Measurements from ENCODE around the gene MN1.

MN1 gene

DNA sequence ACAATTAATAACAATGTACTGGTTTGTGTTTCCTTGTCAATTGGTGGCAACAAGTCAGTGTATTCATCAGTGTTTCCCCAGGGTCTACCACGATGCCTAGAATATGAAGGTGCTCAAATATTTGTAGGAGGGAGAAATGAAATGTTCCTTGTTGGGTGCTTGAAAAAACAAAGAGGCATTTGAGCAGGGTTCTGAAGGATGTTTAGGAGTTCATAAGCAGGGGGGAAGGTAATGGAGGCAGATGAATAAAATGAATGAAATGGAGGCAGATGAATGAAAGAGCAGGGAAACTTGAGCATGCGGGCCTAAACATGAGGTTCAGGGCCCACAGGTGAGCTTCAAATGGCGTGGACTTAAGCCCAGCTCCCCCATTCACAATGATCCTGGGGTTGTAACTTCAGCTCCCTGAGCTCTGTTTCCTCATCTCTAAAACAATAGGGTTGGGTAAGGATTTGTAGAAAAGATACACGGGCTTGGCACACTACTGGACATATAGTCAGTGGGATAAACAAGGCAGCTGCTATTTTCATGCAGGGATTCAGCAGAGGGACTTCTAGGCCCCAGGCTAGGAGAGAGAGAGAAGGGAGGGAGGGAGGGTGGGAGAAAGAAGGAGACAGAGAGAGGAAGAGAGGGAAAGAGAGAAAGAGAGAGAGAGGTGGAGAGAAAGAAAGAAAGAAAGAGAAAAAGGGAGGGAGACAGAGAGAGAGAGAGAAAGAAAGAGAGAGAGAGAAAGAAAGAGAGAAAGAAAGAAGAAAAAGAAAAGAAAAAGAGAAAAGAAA is 73.7 kb downstream of the MN1 start:
- H3K9me2 ChIP-seq (replicated peaks; ENCODE audit: control insufficient read depth, low read length): no peaks in the 10 kb centered on the region
- TF ChIP-seq EZH2phosphoT487 (IDR thresholded peaks at IDR 0.05; ENCODE audit: borderline replicate concordance, low read length): no peak
- TF ChIP-seq, protein P1, sequence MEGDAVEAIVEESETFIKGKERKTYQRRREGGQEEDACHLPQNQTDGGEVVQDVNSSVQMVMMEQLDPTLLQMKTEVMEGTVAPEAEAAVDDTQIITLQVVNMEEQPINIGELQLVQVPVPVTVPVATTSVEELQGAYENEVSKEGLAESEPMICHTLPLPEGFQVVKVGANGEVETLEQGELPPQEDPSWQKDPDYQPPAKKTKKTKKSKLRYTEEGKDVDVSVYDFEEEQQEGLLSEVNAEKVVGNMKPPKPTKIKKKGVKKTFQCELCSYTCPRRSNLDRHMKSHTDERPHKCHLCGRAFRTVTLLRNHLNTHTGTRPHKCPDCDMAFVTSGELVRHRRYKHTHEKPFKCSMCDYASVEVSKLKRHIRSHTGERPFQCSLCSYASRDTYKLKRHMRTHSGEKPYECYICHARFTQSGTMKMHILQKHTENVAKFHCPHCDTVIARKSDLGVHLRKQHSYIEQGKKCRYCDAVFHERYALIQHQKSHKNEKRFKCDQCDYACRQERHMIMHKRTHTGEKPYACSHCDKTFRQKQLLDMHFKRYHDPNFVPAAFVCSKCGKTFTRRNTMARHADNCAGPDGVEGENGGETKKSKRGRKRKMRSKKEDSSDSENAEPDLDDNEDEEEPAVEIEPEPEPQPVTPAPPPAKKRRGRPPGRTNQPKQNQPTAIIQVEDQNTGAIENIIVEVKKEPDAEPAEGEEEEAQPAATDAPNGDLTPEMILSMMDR (IDR thresholded peaks at IDR 0.05; ENCODE audit: low read depth, low read length, poor library complexity, severe bottlenecking): no peak
- no peaks in the 10 kb centered on the region for H3K27me3 ChIP-seq (ENCODE audit: control insufficient read depth, low read length)
- H3K36me3 ChIP-seq (ENCODE audit: control insufficient read depth, low read length): no peaks in the 10 kb centered on the region
- peaks cover 13% of the 10 kb centered on the region for H3K4me1 ChIP-seq (ENCODE audit: control insufficient read depth, low read length)
- no peaks in the 10 kb centered on the region for H3F3A ChIP-seq (ENCODE audit: control insufficient read depth, insufficient read depth)
- no peak overlapping the region for H3K27ac ChIP-seq (ENCODE audit: low read depth, low read length)
- H3K4me3 ChIP-seq (ENCODE audit: low read length): no peak overlapping the region
- no peaks in the 10 kb centered on the region for H3K79me2 ChIP-seq (ENCODE audit: control insufficient read depth, low read length)
- no peaks in the 10 kb centered on the region for H4K20me1 ChIP-seq (ENCODE audit: control insufficient read depth, insufficient read depth, low read depth, low read length)
- H3K9me3 ChIP-seq (ENCODE audit: control insufficient read depth, insufficient read depth, low read length): no peaks in the 10 kb centered on the region
- no peak overlapping the region for H3K4me2 ChIP-seq (ENCODE audit: low read length)

DNA sequence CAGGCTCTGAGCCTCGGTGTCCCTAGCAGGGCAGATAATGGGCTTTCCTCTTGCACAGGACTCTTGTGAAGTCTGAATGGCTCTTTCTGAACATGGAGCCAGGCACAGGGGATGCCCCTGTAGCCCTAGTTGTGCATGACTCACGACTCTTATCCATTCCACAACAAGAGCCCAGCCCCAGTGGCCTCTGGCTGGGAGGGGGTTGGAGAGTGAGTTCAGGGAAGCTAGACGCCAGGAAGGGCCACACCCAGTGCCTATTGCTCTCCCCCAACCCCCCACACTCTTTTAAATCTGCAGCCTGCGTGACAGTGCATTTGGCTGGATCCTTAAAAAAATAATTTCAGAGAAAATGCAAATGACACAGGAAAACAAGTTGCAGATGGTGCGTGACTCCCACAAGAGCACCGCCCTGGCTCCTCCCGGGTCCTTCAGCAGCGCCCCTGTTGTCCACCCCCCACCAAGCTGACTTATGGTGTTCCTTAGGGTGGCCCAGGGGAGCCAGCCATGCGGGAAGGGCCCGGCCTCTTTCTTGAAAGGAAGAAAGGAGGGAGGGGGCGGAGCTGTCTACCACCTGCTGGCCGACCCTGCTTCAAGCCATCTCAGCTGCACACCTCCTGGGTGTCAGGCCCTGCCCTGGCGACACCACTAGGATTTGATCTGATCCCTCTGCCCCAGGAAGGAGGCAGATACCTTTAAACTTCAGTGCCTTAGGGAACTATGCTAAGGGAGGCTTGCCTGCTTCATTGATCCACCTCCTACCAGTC is 74.7 kb downstream of the MN1 start:
- H3K4me3 ChIP-seq (ENCODE audit: low read length): no peak overlapping the region
- TF ChIP-seq EZH2phosphoT487 (IDR thresholded peaks at IDR 0.05; ENCODE audit: borderline replicate concordance, low read length): no peak
- TF ChIP-seq, protein P1 (IDR thresholded peaks at IDR 0.05; ENCODE audit: low read depth, low read length, poor library complexity, severe bottlenecking): no peak
- peak overlapping the region; percentile 24 for H3K4me2 ChIP-seq (ENCODE audit: low read length)
- no peaks in the 10 kb centered on the region for H3F3A ChIP-seq (ENCODE audit: control insufficient read depth, insufficient read depth)
- H3K79me2 ChIP-seq (ENCODE audit: control insufficient read depth, low read length): no peaks in the 10 kb centered on the region
- H3K27ac ChIP-seq (ENCODE audit: low read depth, low read length): no peak overlapping the region
- peaks cover 13% of the 10 kb centered on the region for H3K4me1 ChIP-seq (ENCODE audit: control insufficient read depth, low read length)
- H3K9me2 ChIP-seq (replicated peaks; ENCODE audit: control insufficient read depth, low read length): no peaks in the 10 kb centered on the region
- no peaks in the 10 kb centered on the region for H3K36me3 ChIP-seq (ENCODE audit: control insufficient read depth, low read length)
- no peaks in the 10 kb centered on the region for H3K9me3 ChIP-seq (ENCODE audit: control insufficient read depth, insufficient read depth, low read length)
- H3K27me3 ChIP-seq (ENCODE audit: control insufficient read depth, low read length): no peaks in the 10 kb centered on the region
- no peaks in the 10 kb centered on the region for H4K20me1 ChIP-seq (ENCODE audit: control insufficient read depth, insufficient read depth, low read depth, low read length)

DNA sequence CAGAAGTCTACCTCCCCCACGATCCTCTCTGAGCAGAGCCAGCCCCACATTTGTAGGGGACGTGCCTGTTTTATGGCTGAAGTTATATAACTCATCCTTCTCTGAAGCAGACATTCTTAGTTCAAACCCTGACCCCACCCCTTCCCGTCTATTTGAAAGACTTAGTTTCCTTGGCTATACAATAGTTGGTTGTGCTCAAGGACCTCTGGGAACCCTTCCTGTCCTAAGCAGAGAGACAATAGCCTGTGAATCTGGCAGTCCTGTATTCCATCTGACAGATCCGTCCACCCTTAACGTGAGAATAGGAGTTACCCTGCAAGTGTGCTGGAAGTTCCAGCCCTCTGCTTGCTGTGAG is 75.2 kb downstream of the MN1 start:
- H3K36me3 ChIP-seq (ENCODE audit: control insufficient read depth, low read length): no peaks in the 10 kb centered on the region
- no peaks in the 10 kb centered on the region for H4K20me1 ChIP-seq (ENCODE audit: control insufficient read depth, insufficient read depth, low read depth, low read length)
- H3K9me2 ChIP-seq (replicated peaks; ENCODE audit: control insufficient read depth, low read length): no peaks in the 10 kb centered on the region
- no peaks in the 10 kb centered on the region for H3K79me2 ChIP-seq (ENCODE audit: control insufficient read depth, low read length)
- no peaks in the 10 kb centered on the region for H3K9me3 ChIP-seq (ENCODE audit: control insufficient read depth, insufficient read depth, low read length)
- H3K4me1 ChIP-seq (ENCODE audit: control insufficient read depth, low read length): peaks cover 13% of the 10 kb centered on the region
- H3K4me2 ChIP-seq (ENCODE audit: low read length): no peak overlapping the region
- TF ChIP-seq EZH2phosphoT487 (IDR thresholded peaks at IDR 0.05; ENCODE audit: borderline replicate concordance, low read length): no peak
- TF ChIP-seq, protein P1 (IDR thresholded peaks at IDR 0.05; ENCODE audit: low read depth, low read length, poor library complexity, severe bottlenecking): no peak
- H3K27me3 ChIP-seq (ENCODE audit: control insufficient read depth, low read length): no peaks in the 10 kb centered on the region
- no peak overlapping the region for H3K4me3 ChIP-seq (ENCODE audit: low read length)
- no peaks in the 10 kb centered on the region for H3F3A ChIP-seq (ENCODE audit: control insufficient read depth, insufficient read depth)
- no peak overlapping the region for H3K27ac ChIP-seq (ENCODE audit: low read depth, low read length)

Data from DOHH2 (cell line).